ENCODE results near the gene PLBD1. TPM values are rescaled to one million over a fixed set of nuclear protein-coding genes. Genes with fewer than 3 reads are reported as not detected.

Gene PLBD1
- total and polyA plus RNA-seq, 4 donors = 1.4 to 7.5 (median 4.2) TPM

DNA sequence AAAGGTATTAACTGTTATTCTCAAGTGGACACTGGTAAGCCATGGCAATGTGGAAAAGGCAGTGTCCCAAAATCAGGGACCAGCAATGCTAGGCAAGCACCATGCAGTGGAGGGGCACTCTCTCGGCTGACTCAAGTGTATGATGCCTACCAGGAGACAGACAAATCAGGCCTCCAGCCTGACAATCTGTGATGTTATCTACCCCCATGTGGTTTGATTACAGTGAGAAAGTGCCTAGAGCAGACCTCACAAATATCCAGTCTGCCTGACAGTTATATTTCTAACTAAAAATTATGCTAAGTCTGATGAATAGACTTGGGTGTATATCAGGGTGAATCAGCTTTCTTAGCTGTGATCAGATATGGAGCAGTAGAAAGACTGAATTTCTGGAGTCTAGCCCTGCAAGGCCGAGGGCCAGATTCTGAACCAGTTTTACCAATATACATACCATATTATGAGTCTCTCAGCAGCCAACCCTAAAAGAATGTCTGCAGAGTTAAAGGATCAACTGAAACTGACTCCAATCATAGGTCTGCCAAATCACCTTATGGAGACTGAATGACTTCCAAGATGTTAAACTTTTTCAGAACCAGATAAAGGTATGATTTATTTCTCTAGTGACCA, 3.2 kb downstream of the PLBD1 start:
- no peak overlapping the region for H3K27ac ChIP-seq (ENCODE audit: low read depth in 1 of 2, low read length in 2 of 2)
- H3K4me1 ChIP-seq (ENCODE audit: control insufficient read depth in 4 of 4, insufficient read depth in 4 of 4, low read length in 3 of 4) = peaks cover 5 to 18% (median 13%) of the 10 kb centered on the region in 4 donors
- H3K36me3 ChIP-seq (ENCODE audit: control insufficient read depth in 4 of 4, insufficient read depth in 3 of 4, low read depth in 1 of 4, low read length in 3 of 4) = no peaks in the 10 kb centered on the region
- WGBS = 94% methylated on average over 2 of the region's 2 CpGs
- TF ChIP-seq NR2F2 (IDR thresholded peaks at IDR 0.05) (no peak), FOXA2 (IDR thresholded peaks at IDR 0.05) (no peak), SP1 (IDR thresholded peaks at IDR 0.05) (no peak), RXRA (IDR thresholded peaks at IDR 0.05) (no peak), JUND (IDR thresholded peaks at IDR 0.05) (no peak), TAF1 (conservative IDR thresholded peaks at IDR 0.05) (no peak), HNF4G (IDR thresholded peaks at IDR 0.05) (no peak), EGR1 (IDR thresholded peaks at IDR 0.05; ENCODE audit: low read depth in 2 of 2) (no peak), YY1 (IDR thresholded peaks at IDR 0.05) (no peak), HNF4A (conservative IDR thresholded peaks at IDR 0.05) (no peak), FOXA1 (IDR thresholded peaks at IDR 0.05) (no peak), RAD21 (IDR thresholded peaks at IDR 0.05) (no peak), GABPA (IDR thresholded peaks at IDR 0.05 in 1 of 2, conservative IDR thresholded peaks at IDR 0.05 in 1 of 2) (no peak)
- TF ChIP-seq, protein P1, sequence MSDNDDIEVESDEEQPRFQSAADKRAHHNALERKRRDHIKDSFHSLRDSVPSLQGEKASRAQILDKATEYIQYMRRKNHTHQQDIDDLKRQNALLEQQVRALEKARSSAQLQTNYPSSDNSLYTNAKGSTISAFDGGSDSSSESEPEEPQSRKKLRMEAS (IDR thresholded peaks at IDR 0.05) = no peak
- TF ChIP-seq, protein P2, sequence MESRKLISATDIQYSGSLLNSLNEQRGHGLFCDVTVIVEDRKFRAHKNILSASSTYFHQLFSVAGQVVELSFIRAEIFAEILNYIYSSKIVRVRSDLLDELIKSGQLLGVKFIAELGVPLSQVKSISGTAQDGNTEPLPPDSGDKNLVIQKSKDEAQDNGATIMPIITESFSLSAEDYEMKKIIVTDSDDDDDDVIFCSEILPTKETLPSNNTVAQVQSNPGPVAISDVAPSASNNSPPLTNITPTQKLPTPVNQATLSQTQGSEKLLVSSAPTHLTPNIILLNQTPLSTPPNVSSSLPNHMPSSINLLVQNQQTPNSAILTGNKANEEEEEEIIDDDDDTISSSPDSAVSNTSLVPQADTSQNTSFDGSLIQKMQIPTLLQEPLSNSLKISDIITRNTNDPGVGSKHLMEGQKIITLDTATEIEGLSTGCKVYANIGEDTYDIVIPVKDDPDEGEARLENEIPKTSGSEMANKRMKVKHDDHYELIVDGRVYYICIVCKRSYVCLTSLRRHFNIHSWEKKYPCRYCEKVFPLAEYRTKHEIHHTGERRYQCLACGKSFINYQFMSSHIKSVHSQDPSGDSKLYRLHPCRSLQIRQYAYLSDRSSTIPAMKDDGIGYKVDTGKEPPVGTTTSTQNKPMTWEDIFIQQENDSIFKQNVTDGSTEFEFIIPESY (IDR thresholded peaks at IDR 0.05) = no peak
- TF ChIP-seq, protein P3, sequence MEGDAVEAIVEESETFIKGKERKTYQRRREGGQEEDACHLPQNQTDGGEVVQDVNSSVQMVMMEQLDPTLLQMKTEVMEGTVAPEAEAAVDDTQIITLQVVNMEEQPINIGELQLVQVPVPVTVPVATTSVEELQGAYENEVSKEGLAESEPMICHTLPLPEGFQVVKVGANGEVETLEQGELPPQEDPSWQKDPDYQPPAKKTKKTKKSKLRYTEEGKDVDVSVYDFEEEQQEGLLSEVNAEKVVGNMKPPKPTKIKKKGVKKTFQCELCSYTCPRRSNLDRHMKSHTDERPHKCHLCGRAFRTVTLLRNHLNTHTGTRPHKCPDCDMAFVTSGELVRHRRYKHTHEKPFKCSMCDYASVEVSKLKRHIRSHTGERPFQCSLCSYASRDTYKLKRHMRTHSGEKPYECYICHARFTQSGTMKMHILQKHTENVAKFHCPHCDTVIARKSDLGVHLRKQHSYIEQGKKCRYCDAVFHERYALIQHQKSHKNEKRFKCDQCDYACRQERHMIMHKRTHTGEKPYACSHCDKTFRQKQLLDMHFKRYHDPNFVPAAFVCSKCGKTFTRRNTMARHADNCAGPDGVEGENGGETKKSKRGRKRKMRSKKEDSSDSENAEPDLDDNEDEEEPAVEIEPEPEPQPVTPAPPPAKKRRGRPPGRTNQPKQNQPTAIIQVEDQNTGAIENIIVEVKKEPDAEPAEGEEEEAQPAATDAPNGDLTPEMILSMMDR (IDR thresholded peaks at IDR 0.05; ENCODE audit: low read depth, low read length, missing input control) = no peak
- TF ChIP-seq, protein P4, sequence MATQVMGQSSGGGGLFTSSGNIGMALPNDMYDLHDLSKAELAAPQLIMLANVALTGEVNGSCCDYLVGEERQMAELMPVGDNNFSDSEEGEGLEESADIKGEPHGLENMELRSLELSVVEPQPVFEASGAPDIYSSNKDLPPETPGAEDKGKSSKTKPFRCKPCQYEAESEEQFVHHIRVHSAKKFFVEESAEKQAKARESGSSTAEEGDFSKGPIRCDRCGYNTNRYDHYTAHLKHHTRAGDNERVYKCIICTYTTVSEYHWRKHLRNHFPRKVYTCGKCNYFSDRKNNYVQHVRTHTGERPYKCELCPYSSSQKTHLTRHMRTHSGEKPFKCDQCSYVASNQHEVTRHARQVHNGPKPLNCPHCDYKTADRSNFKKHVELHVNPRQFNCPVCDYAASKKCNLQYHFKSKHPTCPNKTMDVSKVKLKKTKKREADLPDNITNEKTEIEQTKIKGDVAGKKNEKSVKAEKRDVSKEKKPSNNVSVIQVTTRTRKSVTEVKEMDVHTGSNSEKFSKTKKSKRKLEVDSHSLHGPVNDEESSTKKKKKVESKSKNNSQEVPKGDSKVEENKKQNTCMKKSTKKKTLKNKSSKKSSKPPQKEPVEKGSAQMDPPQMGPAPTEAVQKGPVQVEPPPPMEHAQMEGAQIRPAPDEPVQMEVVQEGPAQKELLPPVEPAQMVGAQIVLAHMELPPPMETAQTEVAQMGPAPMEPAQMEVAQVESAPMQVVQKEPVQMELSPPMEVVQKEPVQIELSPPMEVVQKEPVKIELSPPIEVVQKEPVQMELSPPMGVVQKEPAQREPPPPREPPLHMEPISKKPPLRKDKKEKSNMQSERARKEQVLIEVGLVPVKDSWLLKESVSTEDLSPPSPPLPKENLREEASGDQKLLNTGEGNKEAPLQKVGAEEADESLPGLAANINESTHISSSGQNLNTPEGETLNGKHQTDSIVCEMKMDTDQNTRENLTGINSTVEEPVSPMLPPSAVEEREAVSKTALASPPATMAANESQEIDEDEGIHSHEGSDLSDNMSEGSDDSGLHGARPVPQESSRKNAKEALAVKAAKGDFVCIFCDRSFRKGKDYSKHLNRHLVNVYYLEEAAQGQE (IDR thresholded peaks at IDR 0.05) = no peak
- TF ChIP-seq, protein P5, sequence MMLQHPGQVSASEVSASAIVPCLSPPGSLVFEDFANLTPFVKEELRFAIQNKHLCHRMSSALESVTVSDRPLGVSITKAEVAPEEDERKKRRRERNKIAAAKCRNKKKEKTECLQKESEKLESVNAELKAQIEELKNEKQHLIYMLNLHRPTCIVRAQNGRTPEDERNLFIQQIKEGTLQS (IDR thresholded peaks at IDR 0.05) = no peak
- H3K9me3 ChIP-seq (ENCODE audit: control insufficient read depth in 4 of 4, low read length in 3 of 4) = no peaks in the 10 kb centered on the region
- H3K4me3 ChIP-seq (ENCODE audit: low read depth in 1 of 3, low read length in 3 of 3) = no peak overlapping the region
- H3K27me3 ChIP-seq (ENCODE audit: control insufficient read depth in 4 of 4, insufficient read depth in 4 of 4, low read length in 3 of 4) = no peaks in the 10 kb centered on the region
- no peak for DNase-seq (ENCODE audit: low spot score)
- H3K9ac ChIP-seq (ENCODE audit: low read depth in 1 of 2, low read length in 2 of 2) = no peak overlapping the region
